ENCODE results near the gene MGRN1.

- no peak for TF ChIP-seq EZH2 (IDR thresholded peaks at IDR 0.05; ENCODE audit: insufficient read depth, poor library complexity, severe bottlenecking)
- no peak for TF ChIP-seq EZH2phosphoT487 (IDR thresholded peaks at IDR 0.05; ENCODE audit: insufficient read depth, low read depth)
These were observed 24.3 kb downstream of the MGRN1 start for GRCh38 chr16:4648917-4649316.

Measured in GM23248 (cell line).